ENCODE results near the gene CNNM2.
"Not testable (repeated sequence)": the region's sequence is repeated elsewhere in the genome, so short reads cannot be mapped to it uniquely, and the experiment has no call there.

CNNM2 gene

DNA sequence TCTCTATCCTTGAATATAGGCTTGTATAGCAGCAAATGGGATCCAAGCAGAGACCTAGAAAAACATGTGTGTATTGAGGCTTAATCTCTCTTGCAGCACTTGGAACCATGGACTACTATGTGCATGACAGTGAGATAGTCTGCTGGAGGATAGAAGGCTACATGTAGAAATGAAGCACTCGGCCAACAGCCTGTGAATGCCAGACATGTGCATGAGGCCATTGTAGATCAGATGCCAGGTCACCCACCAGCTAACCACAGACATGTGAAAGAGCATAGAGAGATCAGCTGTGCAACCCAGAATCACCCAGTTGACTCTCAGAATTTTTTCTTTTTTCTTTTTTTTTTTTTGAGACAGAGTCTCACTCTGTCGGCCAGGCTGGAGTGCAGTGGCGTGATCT lies 184.1 kb downstream of the CNNM2 start:
- DNase-seq (ENCODE audit: low read depth in 2 of 3, low spot score in 1 of 3): no peak

DNA sequence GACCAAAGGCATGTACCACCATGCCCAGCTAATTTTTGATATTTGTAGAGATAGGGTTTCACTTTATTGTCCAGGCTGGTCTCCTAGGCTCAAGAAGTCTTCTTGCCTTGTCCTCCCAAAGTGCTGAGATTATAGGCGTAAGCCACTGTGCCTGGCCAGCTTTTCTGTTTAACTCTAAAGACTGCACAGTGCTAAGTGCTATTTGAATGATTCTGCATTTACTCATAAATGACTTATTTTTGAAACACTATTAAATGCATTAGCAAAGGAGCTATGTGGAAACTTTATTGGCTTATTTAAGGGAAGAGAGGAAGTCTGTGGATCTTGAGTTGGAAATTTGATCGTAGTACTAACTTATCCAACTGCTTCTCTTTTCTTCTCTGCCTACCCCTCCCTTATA lies 185.9 kb downstream of the CNNM2 start:
- DNase-seq (ENCODE audit: low read depth in 2 of 3, low spot score in 1 of 3): no peak

DNA sequence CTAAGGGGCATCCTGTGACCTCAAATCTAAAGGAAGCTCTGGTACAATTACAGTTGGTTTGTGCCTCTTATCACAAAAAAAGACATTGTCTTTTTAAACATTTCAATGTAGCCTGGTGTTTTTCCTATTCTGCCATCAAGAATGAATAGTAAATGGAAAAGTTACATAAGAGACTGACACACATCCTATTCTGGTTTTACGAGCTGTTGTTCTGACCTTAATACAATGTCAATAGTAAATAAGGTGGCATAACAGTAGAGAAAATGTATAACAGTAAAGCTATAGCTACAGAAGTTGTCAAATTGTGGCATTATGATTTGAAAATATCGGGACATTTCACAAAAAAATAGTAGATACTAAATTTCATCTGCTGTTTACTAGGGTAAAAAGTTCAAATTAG lies 186.6 kb downstream of the CNNM2 start:
- DNase-seq (ENCODE audit: low read depth in 2 of 3, low spot score in 1 of 3): no peak

DNA sequence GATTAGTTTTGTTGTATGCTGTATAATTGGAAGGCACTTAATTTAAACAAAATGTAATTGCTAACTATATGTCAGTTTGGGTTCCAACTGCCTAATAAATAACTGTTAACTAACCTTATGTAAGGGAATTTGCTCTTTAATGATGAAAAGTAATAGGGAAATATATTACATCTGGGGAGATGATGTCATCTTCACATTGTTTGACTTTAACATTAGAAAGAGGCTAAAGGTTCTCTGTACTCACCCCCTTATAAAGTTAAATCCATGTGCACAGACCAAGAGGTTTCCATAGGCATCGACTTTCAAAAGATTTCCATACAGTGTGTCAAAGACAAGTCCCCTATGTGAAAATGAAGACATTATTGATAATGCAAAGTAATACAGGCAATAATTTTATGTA lies 187.4 kb downstream of the CNNM2 start:
- no peak for DNase-seq (ENCODE audit: low read depth in 2 of 3, low spot score in 1 of 3)

DNA sequence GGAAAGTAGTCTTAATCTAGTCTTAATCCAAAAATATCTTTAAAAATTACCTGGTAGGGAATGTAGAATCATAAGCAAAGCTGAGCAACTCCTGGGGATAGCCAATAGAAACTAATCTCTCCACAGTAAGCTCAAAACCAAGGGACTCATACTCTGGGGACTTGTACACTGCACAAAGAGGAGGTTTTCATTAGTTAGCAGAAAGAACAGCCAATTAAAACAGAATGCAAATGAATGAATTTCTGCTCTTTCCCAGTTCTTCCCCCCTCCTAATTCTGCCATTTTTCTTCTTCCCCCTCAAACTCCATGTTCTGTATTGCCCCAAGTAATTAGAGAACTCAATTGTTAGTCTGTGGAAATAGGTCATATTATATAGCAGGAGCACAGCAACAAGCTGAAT lies 188.4 kb downstream of the CNNM2 start:
- DNase-seq (ENCODE audit: low read depth in 2 of 3, low spot score in 1 of 3): no peak

DNA sequence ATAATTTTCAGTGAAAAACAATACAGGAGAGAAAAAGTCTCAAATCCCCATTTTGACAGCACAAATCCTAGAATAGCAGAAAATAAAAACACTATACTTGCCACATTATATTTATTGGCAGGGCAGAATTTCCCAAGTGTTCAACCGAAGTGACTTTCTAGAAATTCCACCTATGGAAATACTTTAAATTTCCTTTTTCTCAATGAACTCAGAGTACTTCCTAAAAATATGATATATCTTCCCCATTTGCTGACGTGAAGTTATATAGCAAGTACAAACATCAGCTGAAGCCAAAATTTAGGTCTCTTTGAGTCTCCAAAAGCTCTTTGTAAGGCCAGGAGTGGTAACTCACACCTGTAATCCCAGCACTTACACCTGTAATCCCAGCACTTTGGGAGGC lies 191.7 kb downstream of the CNNM2 start:
- DNase-seq (ENCODE audit: low read depth in 2 of 3, low spot score in 1 of 3): no peak

DNA sequence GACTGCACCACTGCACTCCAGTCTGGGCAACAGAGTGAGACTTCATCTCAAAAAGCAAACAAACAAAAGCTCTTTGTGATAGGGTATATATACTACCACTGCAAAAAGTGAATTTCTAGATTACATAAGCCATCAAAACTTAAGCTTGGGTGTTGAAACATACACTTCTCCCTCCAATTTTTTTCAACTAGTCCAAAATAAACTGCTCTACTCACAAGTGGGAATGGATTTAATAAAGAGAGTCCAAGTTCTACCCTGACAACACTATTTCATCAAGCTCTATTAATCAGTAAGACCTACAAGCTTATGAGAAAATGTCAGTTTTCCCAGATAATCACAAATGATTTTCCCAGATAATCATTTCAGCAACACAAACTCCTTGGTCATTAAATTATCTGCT lies 192.3 kb downstream of the CNNM2 start:
- no peak for DNase-seq (ENCODE audit: low read depth in 2 of 3, low spot score in 1 of 3)

DNA sequence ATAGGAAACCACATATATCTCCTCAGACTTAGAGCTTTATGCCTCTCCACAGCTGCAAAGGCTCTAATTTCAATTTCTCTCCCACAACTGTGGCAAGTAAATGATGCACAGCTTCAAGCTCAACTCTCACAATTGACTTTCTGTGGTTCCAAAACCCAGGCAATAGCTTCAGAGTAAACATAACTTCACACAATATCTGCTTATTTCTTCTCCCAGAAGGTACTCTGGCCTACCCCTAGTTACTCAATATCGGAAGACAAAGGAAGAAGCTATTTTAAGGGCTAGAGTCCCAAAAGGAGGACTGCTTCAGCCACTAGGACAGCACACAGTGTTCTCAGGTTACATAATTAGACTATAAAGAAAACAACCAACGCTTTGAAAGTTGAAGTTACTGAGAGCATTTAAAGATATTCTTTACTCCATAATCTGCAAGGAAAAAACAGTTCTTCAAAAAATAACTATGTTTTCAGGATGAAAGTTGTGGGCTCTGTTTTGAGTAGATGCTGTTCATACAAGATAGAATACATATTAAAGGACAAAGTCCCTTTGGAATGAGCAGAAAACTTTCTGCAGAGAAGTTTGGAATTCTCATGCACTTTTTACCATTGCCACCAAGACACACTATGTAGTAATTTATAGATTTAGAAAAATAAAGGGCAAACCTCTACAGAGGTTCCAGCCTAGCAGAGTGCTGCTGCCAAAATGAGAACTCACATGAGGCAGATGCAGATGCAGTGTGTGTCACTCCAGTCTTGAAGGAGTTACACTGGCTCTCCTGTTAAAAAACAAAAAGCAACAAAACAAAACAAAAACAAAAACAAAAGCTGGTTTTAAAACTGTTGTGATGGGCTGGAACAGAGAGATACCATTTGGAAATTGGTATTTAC lies 193.2 kb downstream of the CNNM2 start:
- DNase-seq (ENCODE audit: low read depth in 2 of 3, low spot score in 1 of 3): no peak

DNA sequence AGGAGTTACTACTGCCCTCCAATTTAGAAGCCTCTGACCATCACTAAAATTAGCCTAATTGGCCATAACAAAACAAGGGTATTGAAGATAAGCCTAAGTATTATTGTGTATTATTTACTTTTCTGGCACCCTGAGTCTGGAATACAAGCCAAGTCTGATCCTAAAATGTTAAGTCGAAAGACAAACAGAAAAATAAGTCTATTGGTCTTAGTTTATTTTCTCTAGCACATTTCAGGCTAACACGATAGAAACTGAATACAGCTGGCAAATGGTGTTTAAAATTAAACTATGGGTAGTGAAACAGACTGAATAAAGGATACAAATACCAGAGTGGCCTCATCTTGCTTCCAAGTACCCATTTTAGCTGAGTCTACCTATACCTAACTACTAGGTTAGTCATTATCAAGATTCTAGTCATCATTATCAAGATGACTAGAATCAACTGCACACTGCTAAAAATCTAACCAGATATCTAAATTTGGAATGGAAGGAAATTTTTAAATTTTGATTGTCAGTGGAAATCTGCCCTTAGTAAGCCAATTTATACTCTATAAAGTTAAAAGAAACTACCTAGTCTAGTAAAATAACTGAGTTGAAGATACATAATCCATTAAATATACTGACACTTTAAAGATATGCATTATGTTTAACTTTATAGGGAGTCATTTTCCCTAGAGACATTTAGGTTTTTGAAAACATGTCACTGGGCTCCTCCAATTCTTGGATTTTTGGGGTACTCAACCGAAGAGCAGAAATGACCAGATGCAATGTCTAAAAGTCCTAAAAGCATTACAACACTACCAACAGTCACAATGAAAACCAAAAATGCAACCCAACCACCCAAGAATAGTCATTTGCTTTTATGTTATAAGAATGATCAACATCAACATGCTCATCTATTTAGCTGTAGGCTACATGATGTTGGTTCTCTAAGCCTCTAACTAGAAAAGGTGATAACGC lies 194.1 kb downstream of the CNNM2 start:
- DNase-seq (ENCODE audit: low read depth in 2 of 3, low spot score in 1 of 3): no peak

DNA sequence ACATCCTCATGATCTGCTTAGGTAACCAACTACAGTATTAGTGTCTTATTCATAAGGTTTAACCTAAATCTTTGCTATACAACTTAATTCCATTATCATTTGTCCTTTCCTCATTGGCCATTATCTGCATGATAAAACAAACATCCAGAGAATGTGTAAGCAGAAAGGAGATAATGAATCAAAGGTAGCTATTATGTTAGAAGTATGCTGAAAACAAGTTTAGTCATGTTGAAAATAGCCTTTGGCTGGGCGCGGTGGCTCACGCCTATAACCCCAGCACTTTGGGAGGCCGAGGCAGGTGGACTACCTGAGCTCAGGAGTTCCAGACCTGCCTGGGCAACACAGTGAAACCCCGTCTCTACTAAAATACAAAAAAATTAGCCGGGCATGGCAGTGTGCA lies 196.8 kb downstream of the CNNM2 start:
- no peak for DNase-seq (ENCODE audit: low read depth in 2 of 3, low spot score in 1 of 3)

DNA sequence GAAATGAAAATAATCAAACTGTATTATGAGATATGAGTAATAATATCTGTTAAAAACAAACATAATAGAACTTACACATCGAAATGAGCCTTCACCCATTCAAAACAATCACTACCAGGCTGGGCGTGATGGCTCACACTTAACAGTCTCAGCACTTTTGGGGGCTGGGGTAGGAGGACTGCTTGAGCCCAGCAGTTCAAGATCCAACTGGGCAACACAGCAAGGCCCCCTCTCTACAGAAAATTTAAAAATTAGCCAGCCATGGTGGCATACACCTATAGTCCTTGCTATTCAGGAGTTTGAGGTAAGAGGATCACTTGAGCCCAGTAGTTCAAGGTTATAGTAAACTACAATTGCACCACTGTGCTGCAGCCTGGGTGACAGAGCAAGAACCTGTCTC lies 199.2 kb downstream of the CNNM2 start:
- DNase-seq (ENCODE audit: low read depth in 2 of 3, low spot score in 1 of 3): no peak

DNA sequence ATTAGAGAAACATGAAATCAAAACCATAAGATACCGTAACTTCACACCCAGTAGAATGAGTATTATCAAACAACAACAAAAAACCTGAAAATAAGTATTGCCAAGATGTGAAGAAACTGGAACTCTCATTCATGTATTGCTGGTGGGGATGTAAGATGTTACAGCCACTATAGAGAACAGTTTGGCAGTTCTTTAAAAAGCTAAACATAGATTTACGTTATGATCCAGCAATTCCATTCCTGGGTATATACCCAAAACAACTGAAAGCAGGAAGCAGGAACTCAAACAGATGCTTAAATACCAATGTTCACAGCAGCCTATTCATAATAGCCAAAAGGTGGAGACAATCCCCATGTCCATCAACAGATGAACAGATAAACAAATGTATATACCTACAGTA lies 202.5 kb downstream of the CNNM2 start:
- DNase-seq (ENCODE audit: low read depth in 2 of 3, low spot score in 1 of 3): no peak

DNA sequence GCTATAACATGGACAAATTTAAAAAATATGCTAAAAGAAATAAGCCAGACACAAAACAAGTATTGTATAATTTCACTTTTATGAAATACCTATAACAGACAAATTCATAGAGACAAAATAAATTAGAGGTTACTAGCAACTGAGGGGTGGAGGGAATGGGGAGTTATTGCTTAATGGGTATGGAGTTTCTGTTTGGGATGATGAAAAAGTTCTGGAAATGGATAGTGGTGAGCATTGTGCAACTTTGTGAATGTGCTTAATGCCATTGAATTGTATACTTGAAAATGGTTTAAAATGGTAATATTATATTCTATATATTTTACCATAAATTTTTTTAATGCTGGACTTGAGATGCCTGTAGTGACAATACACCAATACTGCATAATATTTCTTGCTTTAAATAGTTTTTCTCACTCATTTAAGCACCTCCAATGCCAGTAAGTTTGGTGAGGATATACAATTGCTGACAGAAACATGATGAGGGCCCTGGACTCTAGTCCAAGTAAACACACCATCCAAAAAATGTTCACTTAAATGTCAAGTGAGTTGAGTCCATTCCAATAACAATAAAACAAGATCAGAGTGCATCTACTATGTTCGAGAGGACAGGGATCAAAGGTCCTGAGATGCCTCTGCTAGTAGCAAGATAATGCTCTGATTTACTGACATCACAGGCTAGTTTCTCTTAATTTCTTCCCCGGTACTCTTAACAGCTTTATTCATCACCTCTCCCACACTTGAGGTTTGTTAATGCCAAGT lies 203.1 kb downstream of the CNNM2 start:
- no peak for DNase-seq (ENCODE audit: low read depth in 2 of 3, low spot score in 1 of 3)

DNA sequence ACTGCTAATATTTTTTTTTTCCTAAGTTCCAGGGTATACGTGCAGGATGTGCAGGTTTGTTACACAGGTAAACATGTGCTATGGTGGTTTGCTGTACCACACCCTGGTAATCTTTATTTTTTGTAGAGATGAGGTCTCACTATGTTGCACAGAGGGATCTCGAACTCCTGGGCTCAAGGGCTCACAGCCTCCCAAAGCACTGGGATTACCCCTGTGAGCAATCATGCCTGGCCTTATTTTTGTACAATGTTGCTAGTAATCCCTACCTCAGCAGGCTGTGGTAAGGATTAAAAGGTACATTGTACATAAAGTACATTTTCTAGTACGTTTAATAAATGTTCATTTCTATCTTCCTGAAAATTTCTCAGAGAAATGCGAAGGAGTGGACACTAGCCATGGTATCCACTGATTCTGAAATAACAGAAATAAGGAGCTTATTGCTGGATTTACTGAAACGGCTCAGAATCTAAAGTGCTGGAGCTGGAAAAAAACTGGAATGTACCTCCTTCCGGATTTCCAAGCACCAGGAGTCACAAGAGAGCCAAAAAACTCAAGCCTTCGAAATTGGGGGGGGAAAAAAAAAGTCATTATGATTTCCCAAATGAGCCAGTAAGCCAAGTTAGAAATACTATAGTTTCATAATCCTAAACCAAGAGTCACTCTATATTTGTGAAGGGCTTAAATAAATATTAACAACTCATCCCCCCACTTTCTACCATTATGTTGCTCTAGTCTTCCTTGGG lies 205.4 kb downstream of the CNNM2 start:
- no peak for DNase-seq (ENCODE audit: low read depth in 2 of 3, low spot score in 1 of 3)

DNA sequence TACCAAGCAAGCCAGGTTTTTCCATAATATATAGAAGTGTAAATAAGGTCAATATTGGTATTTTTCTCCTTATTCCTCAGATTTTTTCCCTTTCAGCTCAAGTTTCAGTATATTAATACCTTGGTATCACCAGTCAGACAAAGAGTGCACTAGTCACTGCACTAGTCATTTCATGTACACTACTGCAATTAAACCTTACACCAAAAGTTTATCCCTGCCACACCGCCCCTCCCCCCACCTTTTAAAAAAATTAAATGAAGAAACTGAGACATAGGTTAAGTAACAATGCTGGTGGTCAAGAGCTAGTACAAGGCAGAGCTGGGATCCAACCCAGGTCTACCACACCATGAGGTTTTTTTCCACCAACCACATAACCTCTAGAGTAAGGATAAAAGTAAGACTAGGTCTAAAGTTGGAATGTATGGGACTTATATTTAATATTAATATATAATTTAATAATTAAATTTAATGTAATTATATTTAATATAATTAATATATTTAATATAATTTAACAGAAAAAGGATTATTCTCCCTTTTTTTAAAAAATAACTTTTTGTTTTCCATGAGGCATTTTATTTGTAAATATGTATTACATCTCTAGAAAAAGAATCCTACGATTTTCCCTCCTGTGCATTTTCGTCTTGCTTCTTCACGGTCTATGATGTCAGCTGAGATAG lies 206.5 kb downstream of the CNNM2 start:
- peak in 2 of 3 donors; percentile 7 to 10 for DNase-seq (ENCODE audit: low read depth in 2 of 3, low spot score in 1 of 3)

DNA sequence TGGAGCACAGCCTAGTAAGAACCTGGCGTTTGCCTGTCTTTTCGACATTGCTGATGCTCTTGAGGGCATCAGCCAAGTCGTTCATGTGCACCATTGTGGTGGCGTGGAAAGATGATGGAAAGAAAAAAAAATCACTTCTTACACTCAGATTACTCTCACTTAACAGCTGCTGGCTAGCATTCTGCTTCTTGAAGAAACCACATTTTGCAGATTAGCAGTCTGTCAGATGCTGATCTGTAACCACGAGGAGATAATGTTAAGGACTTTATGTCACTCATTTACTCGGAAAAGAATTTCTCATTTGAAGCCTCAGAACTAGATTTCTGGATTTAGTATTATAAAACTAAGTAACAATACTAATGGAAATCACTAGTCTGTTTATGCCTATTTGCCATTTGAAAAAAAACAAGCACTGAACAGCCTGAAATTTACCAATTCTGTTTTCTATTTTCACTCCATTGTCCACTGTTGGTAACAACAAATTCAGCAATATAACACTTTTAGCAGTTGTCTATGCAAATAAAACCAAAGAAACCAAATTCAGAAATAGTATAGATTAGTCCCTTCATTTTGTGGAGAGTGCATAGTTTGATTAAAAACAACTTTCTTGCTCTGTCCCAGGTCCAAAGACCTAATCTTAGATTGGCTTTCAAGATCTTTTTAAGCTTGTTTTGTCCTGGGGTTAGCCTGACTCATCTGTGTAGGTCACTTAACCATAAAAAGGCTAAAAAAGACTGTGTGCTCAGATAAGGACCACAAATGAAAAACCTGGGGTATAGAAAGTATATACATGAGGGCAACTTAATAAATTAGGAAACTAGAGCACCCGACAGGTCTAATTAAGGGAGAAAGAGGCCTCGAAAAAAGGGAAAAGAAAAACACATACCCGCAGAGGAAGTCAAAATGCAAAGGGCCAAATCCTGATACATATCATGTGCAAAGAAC lies 207.5 kb downstream of the CNNM2 start:
- DNase-seq (ENCODE audit: low read depth in 2 of 3, low spot score in 1 of 3): no peak

DNA sequence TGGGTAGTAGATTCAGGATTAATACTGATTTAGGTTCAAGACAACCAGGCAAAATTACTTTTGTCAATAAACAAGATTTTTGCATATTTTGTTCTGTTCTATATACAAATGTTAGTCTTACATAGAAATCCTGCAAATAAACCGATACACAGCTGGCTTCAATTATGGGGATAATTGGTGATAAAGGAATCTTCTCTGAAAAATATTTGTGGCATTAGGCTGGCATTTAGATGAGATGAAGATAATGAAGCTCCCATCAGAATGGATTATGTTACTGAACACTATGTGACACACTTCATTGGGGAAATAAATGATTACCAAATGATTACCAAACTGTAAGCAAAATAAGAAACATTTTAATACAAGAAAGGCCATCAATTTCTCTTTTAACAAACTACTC lies 209.1 kb downstream of the CNNM2 start:
- DNase-seq (ENCODE audit: low read depth in 2 of 3, low spot score in 1 of 3): no peak

DNA sequence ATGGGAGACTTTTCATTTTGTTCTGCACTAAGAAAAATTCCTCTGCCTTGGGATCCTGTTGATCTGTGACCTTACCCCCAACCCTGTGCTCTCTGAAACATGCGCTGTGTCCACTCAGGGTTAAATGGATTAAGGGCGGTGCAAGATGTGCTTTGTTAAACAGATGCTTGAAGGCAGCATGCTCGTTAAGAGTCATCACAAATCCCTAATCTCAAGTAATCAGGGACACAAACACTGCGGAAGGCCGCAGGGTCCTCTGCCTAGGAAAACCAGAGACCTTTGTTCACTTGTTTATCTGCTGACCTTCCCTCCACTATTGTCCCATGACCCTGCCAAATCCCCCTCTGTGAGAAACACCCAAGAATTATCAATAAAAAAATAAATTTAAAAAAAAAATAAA lies 212.1 kb downstream of the CNNM2 start:
- DNase-seq (ENCODE audit: low read depth in 2 of 3, low spot score in 1 of 3): not testable (repeated sequence)

DNA sequence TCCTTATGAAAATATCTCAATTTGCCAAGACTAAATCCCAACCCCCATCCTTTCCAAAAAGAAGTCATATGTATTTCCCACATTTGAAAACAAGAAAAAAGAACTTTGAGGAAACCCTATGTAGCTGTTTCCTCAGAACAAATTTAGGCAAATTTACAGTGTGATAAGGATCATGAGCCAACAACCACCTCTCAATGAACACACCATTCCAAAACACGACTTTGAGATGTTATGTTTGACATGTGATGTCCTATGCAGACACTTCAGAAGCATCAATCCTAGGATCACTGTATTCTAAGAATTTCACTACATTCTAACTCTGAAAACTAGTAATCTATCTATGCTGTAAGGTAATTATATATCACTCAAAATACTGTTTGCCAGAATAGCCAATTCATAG lies 212.8 kb downstream of the CNNM2 start:
- no peak for DNase-seq (ENCODE audit: low read depth in 2 of 3, low spot score in 1 of 3)

All from stimulated activated CD4-positive, alpha-beta T cell treated with anti-CD3 and anti-CD28 coated beads, Interleukin-12 subunit alpha, Interleukin-12 subunit beta, amount 100 ng/mL, for 48 hours (primary cell).